HepG2 (cell line): ENCODE measurements around the gene TBC1D22A. TPM values are rescaled to one million over a fixed set of nuclear protein-coding genes. Genes with fewer than 3 reads are reported as not detected.
"Not testable (repeated sequence)": the region's sequence is repeated elsewhere in the genome, so short reads cannot be mapped to it uniquely, and the experiment has no call there.

Experiments
- ATAC-seq: fragments of 200-7000 bp; cut with Tn5 transposase; 3 replicates; pipeline ENCODE4 v1.9.1; 2020; ENCODE audit warnings: mild to moderate bottlenecking, moderate library complexity
- BruUV-seq: library from RNA; stranded (reverse); fragments of 400-500 nt; replicated peaks from 2 replicates; lab custom pipeline; 2021; lab: Mats Ljungman, UMichigan
- CTCF ChIA-PET: fragments of 300-600 bp; formaldehyde crosslinking; extraction: SDS; loops from one replicate; lab custom pipeline; 2021; ENCODE audit warnings: low total read pairs, inconsistent platforms, low intra/inter-chr PET ratio; lab: Yijun Ruan, JAX
- POLR2A ChIA-PET: fragments of 350-600 bp; sonication (Branson Sonifier 250); formaldehyde crosslinking; loops from one replicate; lab custom pipeline; 2020; ENCODE audit warnings: antibody characterized with exemption, inconsistent platforms; lab: Yijun Ruan, JAX
- DNase-seq: peaks from one replicate; pipeline ENCODE4 v3.0.0-alpha.2; 2015; ENCODE audit warnings: low spot score
- FAIRE-seq: peaks from 3 replicates; lab custom pipeline; 2011; peaks lifted over from hg19 to GRCh38; lab: Jason Lieb, UNC
- H2AFZ ChIP-seq: one replicate; pipeline ENCODE4 v1.6.1; 2011; ENCODE audit warnings: low read length, inconsistent platforms
- H3K27ac ChIP-seq: fragments of 300-600 bp; 3 replicates; pipeline ENCODE4 v1.8.0; 2011; ENCODE audit warnings: mixed run types, mild to moderate bottlenecking, mixed read lengths, low read length, inconsistent platforms; ENCODE audit not compliant: insufficient read depth; ENCODE audit errors: extremely low read length
- H3K27me3 ChIP-seq, 2 experiments: fragments of 200-600 bp in 1 of 2; 2 replicates in 1 of 2; 3 replicates in 1 of 2; pipeline versions ENCODE4 v1.6.0 to v1.8.0; 2011; ENCODE audit warnings: low read length in 2 of 2, mild to moderate bottlenecking in 2 of 2, moderate library complexity in 2 of 2, inconsistent platforms in 1 of 2; ENCODE audit not compliant: insufficient read depth in 2 of 2, control insufficient read depth in 1 of 2
- H3K36me3 ChIP-seq, 2 experiments: fragments of 200-600 bp in 1 of 2; replicated peaks in 1 of 2; 2 replicates in 1 of 2; 3 replicates in 1 of 2; pipeline versions ENCODE4 v1.5.1 to v1.8.0; 2011; ENCODE audit warnings: low read length in 2 of 2, inconsistent platforms in 1 of 2; ENCODE audit not compliant: insufficient read depth in 2 of 2, control insufficient read depth in 1 of 2
- H3K4me1 ChIP-seq: 2 replicates; pipeline ENCODE4 v1.5.1; 2012; ENCODE audit warnings: low read length, inconsistent platforms; ENCODE audit not compliant: insufficient read depth
- H3K4me2 ChIP-seq: 2 replicates; pipeline ENCODE4 v1.6.0; 2011; ENCODE audit warnings: low read depth, low read length, inconsistent platforms
- H3K4me3 ChIP-seq, 3 experiments: fragments of 200-600 bp in 1 of 3; sonication (generic), shearing (Covaris generic) in 1 of 3; replicated peaks in 1 of 3; 2 replicates each; pipeline ENCODE4 v1.5.1; 2011 to 2016; ENCODE audit warnings: low read length in 3 of 3, inconsistent platforms in 2 of 3, low read depth in 2 of 3, mild to moderate bottlenecking in 2 of 3, control low read depth in 1 of 3, mixed read lengths in 1 of 3; ENCODE audit not compliant: insufficient read depth in 1 of 3
- H3K79me2 ChIP-seq: one replicate; pipeline ENCODE4 v1.6.1; 2011; ENCODE audit warnings: low read length, inconsistent platforms; ENCODE audit not compliant: insufficient read depth
- H3K9ac ChIP-seq: 2 replicates; pipeline ENCODE4 v1.6.0; 2011; ENCODE audit warnings: mild to moderate bottlenecking, low read depth, low read length, inconsistent platforms; ENCODE audit not compliant: insufficient read depth
- H3K9me3 ChIP-seq: 2 replicates; pipeline ENCODE4 v1.5.1; 2012; ENCODE audit warnings: mild to moderate bottlenecking, low read length
- H4K20me1 ChIP-seq: 2 replicates; pipeline ENCODE4 v1.6.0; 2011; ENCODE audit warnings: inconsistent platforms, mild to moderate bottlenecking, low read length, moderate library complexity; ENCODE audit not compliant: insufficient read depth
- CTCF ChIP-seq: sonication (generic); formaldehyde crosslinking; IDR thresholded peaks from 2 replicates; pipeline ENCODE4 v1.5.0; 2020; ENCODE audit warnings: mild to moderate bottlenecking, missing genetic modification reagents, moderate library complexity
- DPF2 ChIP-seq: sonication (generic); formaldehyde crosslinking; IDR thresholded peaks from 2 replicates; pipeline ENCODE4 v1.4.0; 2020; ENCODE audit warnings: mild to moderate bottlenecking, low read depth, missing genetic modification reagents, borderline replicate concordance
- ELF3 ChIP-seq: IDR thresholded peaks from 2 replicates; pipeline ENCODE4 v1.6.1; 2016; ENCODE audit warnings: missing genetic modification reagents, missing compliant biosample characterization
- FOSL2 ChIP-seq: sonication (generic); formaldehyde crosslinking; IDR thresholded peaks from 2 replicates; pipeline ENCODE4 v1.4.0; 2020; ENCODE audit warnings: missing genetic modification reagents
- FOXA1 ChIP-seq, 2 experiments: fragments of 450-650 bp in 1 of 2; sonication (generic) in 1 of 2; formaldehyde crosslinking in 1 of 2; IDR thresholded peaks; 2 replicates each; pipeline versions ENCODE4 v1.4.0 to v1.6.1; 2016 to 2020; ENCODE audit warnings: missing genetic modification reagents in 1 of 2
- KLF16 ChIP-seq, 2 experiments: sonication (generic) in 1 of 2; formaldehyde crosslinking in 1 of 2; IDR thresholded peaks; 2 replicates each; pipeline versions ENCODE4 v1.6.1 to v1.8.0; 2016 to 2023; ENCODE audit warnings: missing genetic modification reagents in 2 of 2, missing compliant biosample characterization in 1 of 2
- MZF1 ChIP-seq: sonication (generic); formaldehyde crosslinking; IDR thresholded peaks from 2 replicates; pipeline ENCODE4 v1.8.1; 2023; ENCODE audit warnings: mild to moderate bottlenecking, missing genetic modification reagents, borderline replicate concordance
- PAXIP1 ChIP-seq: sonication (generic); formaldehyde crosslinking; conservative IDR thresholded peaks from 2 replicates; pipeline ENCODE4 v1.4.0; 2020; ENCODE audit warnings: mild to moderate bottlenecking, missing genetic modification reagents, moderate library complexity
- SOX6 ChIP-seq, 2 experiments: fragments of 450-650 bp in 1 of 2; sonication (generic) in 1 of 2; formaldehyde crosslinking in 1 of 2; IDR thresholded peaks; 2 replicates each; pipeline versions ENCODE4 v1.4.0 to v1.6.1; 2017 to 2020; ENCODE audit warnings: antibody characterized with exemption in 1 of 2, mild to moderate bottlenecking in 1 of 2, missing genetic modification reagents in 1 of 2
- SP2 ChIP-seq: sonication (generic); formaldehyde crosslinking; IDR thresholded peaks from 2 replicates; pipeline ENCODE4 v1.5.1; 2020; ENCODE audit warnings: mild to moderate bottlenecking, missing genetic modification reagents
- TGIF2 ChIP-seq: IDR thresholded peaks from 2 replicates; pipeline ENCODE4 v1.6.1; 2016; ENCODE audit warnings: control low read depth, missing compliant biosample characterization
- YEATS4 ChIP-seq: sonication (generic); formaldehyde crosslinking; IDR thresholded peaks from 2 replicates; pipeline ENCODE4 v1.4.0; 2020; ENCODE audit warnings: missing genetic modification reagents, borderline replicate concordance
- ZNF33A ChIP-seq: sonication (generic); formaldehyde crosslinking; IDR thresholded peaks from 2 replicates; pipeline ENCODE4 v1.5.1; 2020; ENCODE audit warnings: missing genetic modification reagents, mild to moderate bottlenecking, moderate library complexity, borderline replicate concordance
- ZNF768 ChIP-seq: sonication (generic); formaldehyde crosslinking; IDR thresholded peaks from 2 replicates; pipeline ENCODE4 v1.4.0; 2020; ENCODE audit warnings: missing genetic modification reagents
- ZNF781 ChIP-seq: sonication (generic); formaldehyde crosslinking; IDR thresholded peaks from 2 replicates; pipeline ENCODE4 v1.5.1; 2020; ENCODE audit warnings: borderline replicate concordance, mild to moderate bottlenecking, missing genetic modification reagents; ENCODE audit errors: not compliant biosample characterization
- WGBS: methylation state at CpG from one replicate; pipeline ENCODE4 v1.1.6; 2017; ENCODE audit warnings: low lambda C conversion rate; 5-methylcytosine and 5-hydroxymethylcytosine counted together
- in situ Hi-C: cut with HindIII; loops from 2 replicates; pipeline ENCODE4 v1.10.0; 2017; ENCODE audit warnings: low pct_unique_long_range_greater_than_20kb; ENCODE audit not compliant: extremely low pct_ligation_motif_present
- intact Hi-C: fragments of 100-400 bp; cut with micrococcal nuclease; formaldehyde crosslinking; loops from one replicate; pipeline ENCODE4 v1.10.0; 2022; ENCODE audit not compliant: unreplicated experiment
- polyA plus RNA-seq, 8 experiments: library from polyadenylated mRNA; depleted of rRNA in 3 of 8; stranded (reverse) in 7 of 8; unstranded in 1 of 8; fragments of >200 nt; fragmentation: Illumina TruSeq in 4 of 8; extraction: Trizol in 4 of 8; gene quantifications; 2 replicates each; pipeline versions ENCODE4 v1.2.1 to v1.2.3, GENCODE V29; 2011 to 2016; ENCODE audit warnings: low read depth in 4 of 8, missing spikeins in 1 of 8, mixed read lengths in 1 of 8; ENCODE audit not compliant: insufficient read depth in 1 of 8
- total RNA-seq, 5 experiments: library from RNA; depleted of rRNA; stranded (reverse); fragments of >200 nt; fragmentation: Illumina TruSeq; extraction: Trizol; gene quantifications; 2 replicates each; pipeline ENCODE4 v1.2.3, GENCODE V29; 2016; ENCODE audit warnings: low read depth in 1 of 5

The TBC1D22A gene
- total and polyA plus RNA-seq, 2 of the 13 experiments (the other 11 are each of a cell fraction or from before 2014, with no cell fraction given), result 17.3 to 18.0 TPM

DNA sequence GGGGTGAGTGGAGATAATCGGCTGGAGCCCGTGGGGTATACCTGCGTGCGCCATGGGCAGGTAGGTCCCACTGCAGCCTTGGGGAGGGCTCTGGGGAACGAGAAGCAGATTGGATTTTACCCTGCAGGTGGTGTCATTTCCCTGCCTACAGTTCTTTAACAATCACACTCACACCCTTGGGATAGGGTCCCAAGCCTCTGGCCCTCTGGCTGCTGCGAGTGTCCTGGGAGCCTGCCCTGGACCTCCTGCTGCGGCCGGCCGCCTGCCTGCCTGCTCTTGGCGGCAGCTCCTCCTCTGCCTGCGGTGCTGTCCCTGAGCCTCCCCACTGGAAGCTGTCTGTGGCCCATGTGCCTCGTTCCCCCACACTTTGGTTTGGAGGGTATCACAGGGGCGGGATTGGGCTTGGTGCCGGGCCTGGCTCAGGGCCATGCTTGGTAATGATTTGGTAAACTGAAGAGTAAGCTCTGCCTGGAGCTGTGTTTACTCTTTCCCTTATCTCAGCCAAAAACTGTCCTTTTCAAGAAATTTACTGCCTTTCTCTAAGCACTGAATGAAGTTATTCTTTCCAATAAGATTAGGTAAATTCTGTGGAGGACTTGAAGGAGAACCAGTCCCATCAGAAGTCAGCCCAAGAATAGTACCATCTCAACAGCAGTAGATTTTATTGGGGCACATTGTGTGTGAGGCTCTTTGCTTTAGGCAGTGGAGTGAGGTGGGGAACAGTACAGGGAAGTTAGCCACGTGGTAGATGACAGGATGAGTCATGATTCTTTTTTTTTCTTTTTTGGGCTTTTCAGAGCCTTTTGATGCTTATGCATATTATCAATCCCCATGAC lies 53.7 kb downstream of the TBC1D22A start (continued):
- 0 out of 2 replicates have a peak, but pooled peaks have one; percentile 54 for TF ChIP-seq ZNF33A (CRISPR knock-in tag)
- no peak for TF ChIP-seq SOX6 (IDR thresholded peaks at IDR 0.05)
- TF ChIP-seq SOX6 (CRISPR knock-in tag; IDR thresholded peaks at IDR 0.05), result 0 out of 2 replicates have a peak, but pooled peaks have one; percentile 6
- TF ChIP-seq FOXA1 (IDR thresholded peaks at IDR 0.05), result no peak
- peak; percentile 46; the same call in 1 of the 2 replicates for TF ChIP-seq FOXA1 (CRISPR knock-in tag; IDR thresholded peaks at IDR 0.05)
- TF ChIP-seq PAXIP1 (CRISPR knock-in tag), result 0 out of 2 replicates have a peak, but pooled peaks have one; percentile 35
- TF ChIP-seq ZNF781, result no peak
- peak; percentile 19; the same call in 1 of the 2 replicates for TF ChIP-seq YEATS4 (CRISPR knock-in tag)
- peak; percentile 85 for TF ChIP-seq FOSL2 (CRISPR knock-in tag)
- 0 out of 2 replicates have a peak, but pooled peaks have one; percentile 28 for TF ChIP-seq DPF2
- TF ChIP-seq MZF1 (CRISPR knock-in tag), result 0 out of 2 replicates have a peak, but pooled peaks have one; percentile 60
- TF ChIP-seq ELF3 (CRISPR knock-in tag), result peak; percentile 58; the same call in 1 of the 2 replicates
- 0 out of 2 replicates have a peak, but pooled peaks have one; percentile 46 for TF ChIP-seq TGIF2 (CRISPR knock-in tag)
- peak; percentile 60; the same call in 1 of the 2 replicates for TF ChIP-seq ZNF768 (CRISPR knock-in tag)
- 0 out of 2 replicates have a peak, but pooled peaks have one; percentile 8 for TF ChIP-seq SP2 (CRISPR knock-in tag)
- peak; percentile 59 for TF ChIP-seq CTCF (CRISPR knock-in tag)
- TF ChIP-seq KLF16 (CRISPR knock-in tag; IDR thresholded peaks at IDR 0.05), result no peak

DNA sequence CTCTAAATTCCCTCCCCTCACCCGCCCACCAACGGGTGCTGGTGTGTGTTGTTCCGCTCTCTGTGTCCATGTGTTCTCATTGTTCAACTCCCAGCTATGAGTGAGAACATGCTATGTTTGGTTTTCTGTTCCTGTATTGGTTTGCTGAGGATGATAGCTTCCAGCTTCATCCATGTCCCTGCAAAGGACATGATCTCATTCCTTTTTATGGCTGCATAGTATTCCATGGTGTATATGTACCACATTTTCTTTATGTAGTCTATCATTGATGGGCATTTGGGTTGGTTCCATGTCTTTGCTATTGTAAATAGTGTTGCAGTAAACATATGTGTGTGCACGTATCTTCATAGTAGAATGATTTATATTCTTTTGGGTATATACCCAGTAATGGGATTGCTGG lies 54.9 kb downstream of the TBC1D22A start:
- POLR2A ChIA-PET, result interaction anchor here (1.8 kb wide), 1 partner anchor 55 kb away, joined by 5 read pairs; the partner anchor contains the start of gene TBC1D22A
- H3K9me3 ChIP-seq, H3K27me3 ChIP-seq, H3K27ac ChIP-seq, DNase-seq, H3K4me3 ChIP-seq, in situ Hi-C loops, H3K4me2 ChIP-seq, H2AFZ ChIP-seq, H3K9ac ChIP-seq, CTCF ChIA-PET, ATAC-seq, intact Hi-C loops, BruUV-seq, H3K36me3 ChIP-seq, H4K20me1 ChIP-seq, FAIRE-seq: not testable (repeated sequence)
- Histone ChIP-seq H3K79me2 (peaks cover 16% of the 10 kb centered on the region), H3K4me1 (peaks cover 42% of the 10 kb centered on the region)
- 100% methylated on average over 4 of the region's 4 CpGs for WGBS
